HepG2 (cell line): Measurements from ENCODE around the gene RABGAP1L.

ENCODE experiments used
- BHLHE40 ChIP-seq: IDR thresholded peaks from 2 replicates; pipeline ENCODE4 v1.6.1; 2011; ENCODE audit warnings: low read length, improper control_type of control experiment
- CTCF ChIP-seq: sonication (generic); formaldehyde crosslinking; IDR thresholded peaks from 2 replicates; pipeline ENCODE4 v1.5.0; 2020; ENCODE audit warnings: mild to moderate bottlenecking, missing genetic modification reagents, moderate library complexity
- EP300 ChIP-seq, 3 experiments: sonication (generic) in 1 of 3; formaldehyde crosslinking in 1 of 3; IDR thresholded peaks; 2 replicates each; pipeline versions ENCODE4 v1.5.1 to v1.6.1; 2011 to 2020; ENCODE audit warnings: low read depth in 2 of 3, low read length in 2 of 3, borderline replicate concordance in 1 of 3, improper control_type of control experiment in 1 of 3, mild to moderate bottlenecking in 1 of 3, missing genetic modification reagents in 1 of 3, moderate library complexity in 1 of 3
- MAF1 ChIP-seq: sonication (generic); formaldehyde crosslinking; IDR thresholded peaks from 2 replicates; pipeline ENCODE4 v1.5.0; 2020; ENCODE audit warnings: missing genetic modification reagents, borderline replicate concordance
- MAX ChIP-seq: IDR thresholded peaks from 2 replicates; pipeline ENCODE4 v1.6.1; 2012; ENCODE audit warnings: inconsistent platforms
- NFE2L1 ChIP-seq: sonication (generic); formaldehyde crosslinking; IDR thresholded peaks from 2 replicates; pipeline ENCODE4 v1.4.0; 2020; ENCODE audit warnings: missing genetic modification reagents, mild to moderate bottlenecking, borderline replicate concordance
- POLR2AphosphoS5 ChIP-seq: IDR thresholded peaks from 2 replicates; pipeline ENCODE4 v1.6.1; 2012; ENCODE audit warnings: low read depth, low read length
- RNF2 ChIP-seq: fragments of 450-650 bp; conservative IDR thresholded peaks from 2 replicates; pipeline ENCODE4 v1.6.1; 2016; ENCODE audit warnings: low read depth
- SMARCE1 ChIP-seq: fragments of 450-650 bp; IDR thresholded peaks from 2 replicates; pipeline ENCODE4 v1.6.1; 2017; ENCODE audit warnings: borderline replicate concordance
- TAF1 ChIP-seq: sonication (generic); formaldehyde crosslinking; IDR thresholded peaks from 2 replicates; pipeline ENCODE4 v1.4.0; 2020; ENCODE audit warnings: missing genetic modification reagents
- ZNF350 ChIP-seq: sonication (generic); formaldehyde crosslinking; IDR thresholded peaks from 2 replicates; pipeline ENCODE4 v1.4.0; 2020; ENCODE audit warnings: mild to moderate bottlenecking, low read depth, missing genetic modification reagents, borderline replicate concordance

- TF ChIP-seq SMARCE1 = no peak
- TF ChIP-seq RNF2 = no peak
- no peak for TF ChIP-seq EP300 (IDR thresholded peaks at IDR 0.05; ENCODE audit: low read depth in 2 of 2, low read length in 2 of 2)
- TF ChIP-seq EP300 (CRISPR knock-in tag; IDR thresholded peaks at IDR 0.05; ENCODE audit: borderline replicate concordance) = no peak
- TF ChIP-seq ZNF350 = no peak
- no peak for TF ChIP-seq POLR2AphosphoS5
- TF ChIP-seq CTCF (CRISPR knock-in tag) = no peak
- TF ChIP-seq BHLHE40 = no peak
- no peak for TF ChIP-seq NFE2L1 (CRISPR knock-in tag)
- no peak for TF ChIP-seq MAX
- TF ChIP-seq MAF1 (CRISPR knock-in tag) = no peak
- no peak for TF ChIP-seq TAF1 (CRISPR knock-in tag)
Observed at GRCh38 chr1:174433451-174433850, 274.1 kb downstream of the RABGAP1L start.
